Measurements from ENCODE around the gene CRACDL.

DNA sequence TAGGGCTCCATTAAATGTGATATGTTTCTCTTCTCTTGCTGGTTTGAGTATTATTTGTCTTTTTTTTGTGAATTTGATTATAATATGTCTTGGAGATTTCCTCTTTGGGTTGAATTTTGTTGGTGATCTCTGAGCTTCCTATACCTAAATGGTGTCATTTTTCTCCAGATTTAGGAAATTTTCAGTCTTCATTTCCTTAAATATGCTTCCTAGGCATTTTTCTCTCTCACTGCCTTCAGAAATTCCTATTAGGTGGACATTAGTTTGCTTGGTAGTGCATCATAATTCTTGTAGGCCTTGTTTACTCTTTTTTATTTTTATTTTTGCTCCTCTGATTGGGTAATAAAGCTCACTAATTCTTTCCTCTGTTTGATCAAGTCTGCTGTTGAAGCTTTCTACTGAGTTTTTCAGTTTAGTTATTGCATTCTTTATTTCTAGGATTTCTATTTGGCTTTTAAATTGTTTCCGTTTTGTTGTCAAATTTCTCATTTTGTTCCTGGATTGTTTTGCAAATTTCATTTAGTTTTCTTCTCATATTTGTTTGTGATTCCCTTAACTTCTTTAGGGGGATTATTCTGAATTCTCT lies 36.6 kb upstream of the CRACDL start:
- TF ChIP-seq POLR2A (IDR thresholded peaks at IDR 0.05) = no peak
- TF ChIP-seq, protein P1, sequence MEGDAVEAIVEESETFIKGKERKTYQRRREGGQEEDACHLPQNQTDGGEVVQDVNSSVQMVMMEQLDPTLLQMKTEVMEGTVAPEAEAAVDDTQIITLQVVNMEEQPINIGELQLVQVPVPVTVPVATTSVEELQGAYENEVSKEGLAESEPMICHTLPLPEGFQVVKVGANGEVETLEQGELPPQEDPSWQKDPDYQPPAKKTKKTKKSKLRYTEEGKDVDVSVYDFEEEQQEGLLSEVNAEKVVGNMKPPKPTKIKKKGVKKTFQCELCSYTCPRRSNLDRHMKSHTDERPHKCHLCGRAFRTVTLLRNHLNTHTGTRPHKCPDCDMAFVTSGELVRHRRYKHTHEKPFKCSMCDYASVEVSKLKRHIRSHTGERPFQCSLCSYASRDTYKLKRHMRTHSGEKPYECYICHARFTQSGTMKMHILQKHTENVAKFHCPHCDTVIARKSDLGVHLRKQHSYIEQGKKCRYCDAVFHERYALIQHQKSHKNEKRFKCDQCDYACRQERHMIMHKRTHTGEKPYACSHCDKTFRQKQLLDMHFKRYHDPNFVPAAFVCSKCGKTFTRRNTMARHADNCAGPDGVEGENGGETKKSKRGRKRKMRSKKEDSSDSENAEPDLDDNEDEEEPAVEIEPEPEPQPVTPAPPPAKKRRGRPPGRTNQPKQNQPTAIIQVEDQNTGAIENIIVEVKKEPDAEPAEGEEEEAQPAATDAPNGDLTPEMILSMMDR (IDR thresholded peaks at IDR 0.05) = no peak
